Measurements from ENCODE around the gene GPC2. TPM values are rescaled to one million over a fixed set of nuclear protein-coding genes. Genes with fewer than 3 reads are reported as not detected.
"Not testable (repeated sequence)": the region's sequence is repeated elsewhere in the genome, so short reads cannot be mapped to it uniquely, and the experiment has no call there.

The GPC2 gene, protein sequence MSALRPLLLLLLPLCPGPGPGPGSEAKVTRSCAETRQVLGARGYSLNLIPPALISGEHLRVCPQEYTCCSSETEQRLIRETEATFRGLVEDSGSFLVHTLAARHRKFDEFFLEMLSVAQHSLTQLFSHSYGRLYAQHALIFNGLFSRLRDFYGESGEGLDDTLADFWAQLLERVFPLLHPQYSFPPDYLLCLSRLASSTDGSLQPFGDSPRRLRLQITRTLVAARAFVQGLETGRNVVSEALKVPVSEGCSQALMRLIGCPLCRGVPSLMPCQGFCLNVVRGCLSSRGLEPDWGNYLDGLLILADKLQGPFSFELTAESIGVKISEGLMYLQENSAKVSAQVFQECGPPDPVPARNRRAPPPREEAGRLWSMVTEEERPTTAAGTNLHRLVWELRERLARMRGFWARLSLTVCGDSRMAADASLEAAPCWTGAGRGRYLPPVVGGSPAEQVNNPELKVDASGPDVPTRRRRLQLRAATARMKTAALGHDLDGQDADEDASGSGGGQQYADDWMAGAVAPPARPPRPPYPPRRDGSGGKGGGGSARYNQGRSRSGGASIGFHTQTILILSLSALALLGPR
- total RNA-seq (2021) = 23.3 and 28.4 TPM in 2 replicates
- Bru-seq, nascent RNA = percentile 67 among the genes with signal in this experiment
- BruChase-seq, experiment 1, labeled RNA remaining after a 2-hour chase = percentile 68 among the genes with signal in this experiment
- percentile 72 among the genes with signal in this experiment for BruChase-seq, experiment 2, labeled RNA remaining after a 6-hour chase
- long read RNA-seq, partial matches to known transcripts = 1 of 8 reads
- long read RNA-seq, other reads (novel, unspliced or antisense) = 7 of 8 reads

DNA sequence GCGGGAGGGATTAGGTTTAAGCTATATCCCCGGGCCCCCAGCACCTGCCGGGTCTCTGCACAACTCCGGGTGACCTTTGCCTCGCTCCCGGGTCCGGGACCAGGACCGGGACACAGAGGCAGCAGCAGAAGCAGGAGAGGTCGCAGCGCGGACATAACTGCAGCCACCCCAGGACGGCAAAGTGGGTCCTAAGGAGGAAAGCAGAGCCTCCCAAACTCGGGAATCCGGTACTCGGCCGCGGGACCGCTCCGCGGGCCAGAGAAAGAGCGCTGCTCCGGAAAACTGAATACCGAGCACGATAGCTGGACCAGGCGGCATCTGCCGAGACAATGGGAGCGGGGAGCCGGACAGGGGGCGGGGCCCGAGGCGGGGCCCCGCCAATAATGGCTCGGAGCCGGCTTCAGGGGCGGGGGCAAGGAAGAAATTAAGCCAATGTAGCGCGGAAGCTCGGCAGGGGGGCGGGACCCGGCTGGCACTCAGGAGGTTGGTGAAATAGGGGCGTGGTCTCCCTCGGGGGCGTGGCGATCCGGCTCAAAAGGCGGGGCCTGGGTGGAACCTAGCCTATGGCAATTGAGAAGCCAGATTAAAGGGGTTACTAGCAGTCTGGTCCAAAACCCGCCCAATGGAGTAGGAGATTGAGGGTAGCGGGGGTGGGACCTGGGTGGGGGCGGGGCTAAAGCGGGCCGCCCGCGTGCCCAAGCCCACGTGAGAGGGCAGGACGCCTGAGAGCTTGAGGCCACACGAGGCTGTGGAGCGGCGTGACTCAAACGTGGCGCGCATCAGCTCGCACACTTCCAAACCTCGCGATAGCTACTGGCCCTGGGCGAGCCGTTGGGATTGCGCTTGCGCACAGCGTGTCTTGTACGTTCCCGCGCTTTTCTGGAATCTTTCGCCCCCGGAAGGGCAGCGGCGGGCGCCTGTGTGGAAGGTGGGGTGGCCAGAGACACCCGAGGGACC is at the start of gene GPC2, which contains the start of gene STAG3:
Gene GPC2, minus strand, starts transcription at position 337 of the 957 bp plus-strand sequence. Its CDS starts 182 bp downstream, at position 155.
Gene STAG3, plus strand, starts transcription at position 874 of the 957 bp plus-strand sequence. CDS start 2,639 bp downstream, outside the sequence.
- intact Hi-C loops (cut with micrococcal nuclease; ENCODE audit: unreplicated experiment) = no loop called here
- DNase-seq (ENCODE audit: low spot score) = peak; percentile 98
- H3K27me3 ChIP-seq (replicated peaks; ENCODE audit: insufficient read depth, low read depth, low read length, poor library complexity) = no peaks in the 10 kb centered on the region
- H3K9me3 ChIP-seq (ENCODE audit: low read depth, low read length, poor library complexity, severe bottlenecking) = no peaks in the 10 kb centered on the region
- TF ChIP-seq, protein P1, sequence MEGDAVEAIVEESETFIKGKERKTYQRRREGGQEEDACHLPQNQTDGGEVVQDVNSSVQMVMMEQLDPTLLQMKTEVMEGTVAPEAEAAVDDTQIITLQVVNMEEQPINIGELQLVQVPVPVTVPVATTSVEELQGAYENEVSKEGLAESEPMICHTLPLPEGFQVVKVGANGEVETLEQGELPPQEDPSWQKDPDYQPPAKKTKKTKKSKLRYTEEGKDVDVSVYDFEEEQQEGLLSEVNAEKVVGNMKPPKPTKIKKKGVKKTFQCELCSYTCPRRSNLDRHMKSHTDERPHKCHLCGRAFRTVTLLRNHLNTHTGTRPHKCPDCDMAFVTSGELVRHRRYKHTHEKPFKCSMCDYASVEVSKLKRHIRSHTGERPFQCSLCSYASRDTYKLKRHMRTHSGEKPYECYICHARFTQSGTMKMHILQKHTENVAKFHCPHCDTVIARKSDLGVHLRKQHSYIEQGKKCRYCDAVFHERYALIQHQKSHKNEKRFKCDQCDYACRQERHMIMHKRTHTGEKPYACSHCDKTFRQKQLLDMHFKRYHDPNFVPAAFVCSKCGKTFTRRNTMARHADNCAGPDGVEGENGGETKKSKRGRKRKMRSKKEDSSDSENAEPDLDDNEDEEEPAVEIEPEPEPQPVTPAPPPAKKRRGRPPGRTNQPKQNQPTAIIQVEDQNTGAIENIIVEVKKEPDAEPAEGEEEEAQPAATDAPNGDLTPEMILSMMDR (conservative IDR thresholded peaks at IDR 0.05; ENCODE audit: low read depth, low read length) = no peak
- TF ChIP-seq EZH2 (IDR thresholded peaks at IDR 0.05; ENCODE audit: borderline replicate concordance, low read depth, low read length, poor library complexity, severe bottlenecking) = no peak
- ChIA-PET POLR2A (ENCODE audit: low non-redundant PET) (no interaction called here), CTCF (interaction anchor here (0.7 to 1.0 kb wide), 2 partner anchors 13 to 25 kb away, joined by 3 read pairs; no protein-coding TSS in a partner anchor)
- H3K4me1 ChIP-seq (ENCODE audit: insufficient read depth, low read length, poor library complexity, severe bottlenecking) = peaks cover 7% of the 10 kb centered on the region
- H3K36me3 ChIP-seq (ENCODE audit: insufficient read depth, low read length, poor library complexity, severe bottlenecking) = no peaks in the 10 kb centered on the region
- H3K4me3 ChIP-seq (ENCODE audit: low read depth, low read length, poor library complexity, severe bottlenecking) = peak within 1 kb of the TSS; percentile 97
- H3K27ac ChIP-seq (ENCODE audit: low read depth, low read length, poor library complexity, severe bottlenecking) = peak within 1 kb of the TSS; percentile 86
- BruUV-seq (replicated peaks) = no TSS peak

DNA sequence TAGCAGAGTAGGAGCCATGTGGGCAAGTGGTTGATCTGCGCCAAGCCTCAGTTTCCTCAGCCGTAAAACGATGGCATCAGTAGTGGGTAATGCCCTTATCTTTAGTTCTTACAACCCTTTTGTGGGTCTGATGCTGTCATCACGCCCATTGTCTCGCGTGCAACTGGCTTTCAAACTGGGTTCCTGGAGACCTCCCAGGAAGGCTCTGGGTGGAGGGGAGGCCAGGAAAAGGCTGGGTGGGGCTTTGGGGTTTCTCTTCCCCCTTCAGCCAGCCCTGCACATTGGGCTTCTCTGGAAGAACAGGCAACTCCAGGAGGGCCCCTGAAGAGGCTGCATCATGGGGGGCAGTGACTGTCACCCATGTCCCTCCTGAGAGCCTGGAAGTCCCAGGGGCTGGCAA is 47.7 kb upstream of the GPC2 start:
- H3K9me3 ChIP-seq (ENCODE audit: low read depth, low read length, poor library complexity, severe bottlenecking); H3K4me3 ChIP-seq (ENCODE audit: low read depth, low read length, poor library complexity, severe bottlenecking); BruUV-seq (replicated peaks); CTCF ChIA-PET; H3K27ac ChIP-seq (ENCODE audit: low read depth, low read length, poor library complexity, severe bottlenecking); DNase-seq (ENCODE audit: low spot score); POLR2A ChIA-PET (ENCODE audit: low non-redundant PET); H3K4me1 ChIP-seq (ENCODE audit: insufficient read depth, low read length, poor library complexity, severe bottlenecking); H3K27me3 ChIP-seq (replicated peaks; ENCODE audit: insufficient read depth, low read depth, low read length, poor library complexity); intact Hi-C loops (cut with micrococcal nuclease; ENCODE audit: unreplicated experiment); H3K36me3 ChIP-seq (ENCODE audit: insufficient read depth, low read length, poor library complexity, severe bottlenecking): not testable (repeated sequence)

DNA sequence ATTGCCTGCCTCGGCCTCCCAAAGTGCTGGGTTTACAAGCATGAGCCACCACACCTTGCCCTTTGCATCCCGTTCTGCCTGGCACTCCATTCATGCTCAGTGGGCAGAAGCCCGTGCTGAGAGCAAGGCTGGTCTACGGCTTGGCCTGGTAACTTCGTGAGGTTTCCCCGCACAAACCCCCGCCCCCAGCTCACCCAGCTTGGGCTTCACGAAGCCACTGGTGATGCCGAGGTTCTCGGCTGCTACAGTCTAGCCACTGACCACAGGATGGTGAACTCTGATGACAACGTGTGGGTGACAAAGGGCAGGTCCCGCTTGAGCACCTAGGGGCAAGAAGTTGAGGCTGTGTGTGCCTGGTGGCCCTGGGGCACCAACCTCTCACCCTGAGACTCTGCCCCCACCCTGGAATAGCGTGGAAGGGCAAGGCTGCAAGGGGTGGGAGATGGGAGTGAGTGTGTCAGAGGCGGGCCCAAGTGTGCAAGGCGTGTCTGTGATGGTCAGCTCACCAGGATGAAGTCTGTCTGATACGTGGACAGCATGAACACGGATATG is 46.3 kb upstream of the GPC2 start:
- H3K4me1 ChIP-seq (ENCODE audit: insufficient read depth, low read length, poor library complexity, severe bottlenecking); H3K27ac ChIP-seq (ENCODE audit: low read depth, low read length, poor library complexity, severe bottlenecking); H3K27me3 ChIP-seq (replicated peaks; ENCODE audit: insufficient read depth, low read depth, low read length, poor library complexity); POLR2A ChIA-PET (ENCODE audit: low non-redundant PET); BruUV-seq (replicated peaks); H3K9me3 ChIP-seq (ENCODE audit: low read depth, low read length, poor library complexity, severe bottlenecking); intact Hi-C loops (cut with micrococcal nuclease; ENCODE audit: unreplicated experiment); DNase-seq (ENCODE audit: low spot score); H3K36me3 ChIP-seq (ENCODE audit: insufficient read depth, low read length, poor library complexity, severe bottlenecking); H3K4me3 ChIP-seq (ENCODE audit: low read depth, low read length, poor library complexity, severe bottlenecking): not testable (repeated sequence)
- CTCF ChIA-PET = interaction anchor here (0.6 kb wide), 1 partner anchor 89 kb away, joined by 3 read pairs; no protein-coding TSS in a partner anchor

Measured in A673 (cell line).